GM12875 (cell line): Measurements from ENCODE around the gene RAB5B.
"Not testable (repeated sequence)": the region's sequence is repeated elsewhere in the genome, so short reads cannot be mapped to it uniquely, and the experiment has no call there.

ENCODE experiments used
- H3K4me3 ChIP-seq: one replicate; pipeline ENCODE4 v1.5.1; 2011; ENCODE audit warnings: low read depth, low read length, control low read depth
- CTCF ChIP-seq: IDR thresholded peaks from 2 replicates; pipeline ENCODE4 v1.5.1; 2011; ENCODE audit warnings: low read depth, mild to moderate bottlenecking, control low read depth, inconsistent platforms, low read length, moderate library complexity, borderline replicate concordance; ENCODE audit not compliant: insufficient read depth

The RAB5B gene

GRCh38 chr12:55972456-55972855, 1.4 kb upstream of the RAB5B start:
- H3K4me3 ChIP-seq = peak overlapping the region; percentile 52
- TF ChIP-seq CTCF = no peak

GRCh38 chr12:55972911-55973598, 823 bp upstream of the RAB5B start:
- no peak for TF ChIP-seq CTCF
- H3K4me3 ChIP-seq = peak overlapping the region; percentile 52

GRCh38 chr12:55974308-55974730, 441 bp downstream of the RAB5B start:
- peak overlapping the region; percentile 76 for H3K4me3 ChIP-seq
- TF ChIP-seq CTCF = no peak

- no peak overlapping the region for H3K4me3 ChIP-seq
- no peak for TF ChIP-seq CTCF
Observed at GRCh38 chr12:55978393-55978792, 4.5 kb downstream of the RAB5B start.

GRCh38 chr12:55979069-55979468, 5.2 kb downstream of the RAB5B start:
- no peak for TF ChIP-seq CTCF
- H3K4me3 ChIP-seq = no peak overlapping the region

GRCh38 chr12:55981882-55982281, 8.0 kb downstream of the RAB5B start:
- not testable (repeated sequence) for H3K4me3 ChIP-seq

- no peak overlapping the region for H3K4me3 ChIP-seq
- no peak for TF ChIP-seq CTCF
Observed at GRCh38 chr12:55982319-55982936, 8.6 kb downstream of the RAB5B start.
